Activated CD4-positive, alpha-beta T cell treated with anti-CD3 and anti-CD28 coated beads, Interleukin-2, amount 10 ng/mL, durations not matched to agents 24 days and 14 days (primary cell): Measurements from ENCODE around the gene MRGPRG. TPM values are rescaled to one million over a fixed set of nuclear protein-coding genes. Genes with fewer than 3 reads are reported as not detected.
A peak's percentile ranks its signal among the peaks of the same experiment; 100 is the strongest.

Experiments used
- DNase-seq: peaks from one replicate; pipeline ENCODE4 v3.0.0; 2022
- H3K27ac Mint-ChIP-seq: one replicate; pipeline ENCODE4 v1.8.0; 2022; ENCODE audit warnings: mild to moderate bottlenecking, mixed read lengths
- H3K27me3 Mint-ChIP-seq: one replicate; pipeline ENCODE4 v1.8.0; 2022; ENCODE audit warnings: mixed read lengths
- H3K36me3 Mint-ChIP-seq: one replicate; pipeline ENCODE4 v1.8.0; 2022; ENCODE audit warnings: low read depth, mild to moderate bottlenecking, mixed read lengths
- H3K4me1 Mint-ChIP-seq: one replicate; pipeline ENCODE4 v1.8.0; 2021; ENCODE audit warnings: mixed read lengths
- H3K4me3 Mint-ChIP-seq: one replicate; pipeline ENCODE4 v1.8.0; 2022; ENCODE audit warnings: mild to moderate bottlenecking, moderate library complexity, mixed read lengths
- H3K9me3 Mint-ChIP-seq: one replicate; pipeline ENCODE4 v1.8.0; 2021; ENCODE audit warnings: mixed read lengths
- intact Hi-C: fragments of 100-400 bp; cut with micrococcal nuclease; formaldehyde crosslinking; loops from one replicate; pipeline ENCODE4 v1.15.1; 2023
- total RNA-seq: library from RNA; stranded (reverse); gene quantifications from 2 replicates; pipeline ENCODE4 v1.2.3, GENCODE V29; 2022

The MRGPRG gene
- total RNA-seq, 1 donor from 2014 or later, result not detected

- Mint-ChIP-seq H3K4me1 (no peaks in the 10 kb centered on the region), H3K36me3 (no peaks in the 10 kb centered on the region), H3K27me3 (peaks cover 2% of the 10 kb centered on the region), H3K27ac (no peak overlapping the region), H3K9me3 (no peaks in the 10 kb centered on the region), H3K4me3 (no peak overlapping the region)
- intact Hi-C loops, result no loop called here
- DNase-seq, result peak; percentile 42
Measured at GRCh38 chr11:3230636-3231549, 12.3 kb upstream of the MRGPRG start.

GRCh38 chr11:3229673-3230630 lies 11.3 kb upstream of the MRGPRG start:
- Mint-ChIP-seq H3K27ac (no peak overlapping the region), H3K4me1 (no peaks in the 10 kb centered on the region)

DNA sequence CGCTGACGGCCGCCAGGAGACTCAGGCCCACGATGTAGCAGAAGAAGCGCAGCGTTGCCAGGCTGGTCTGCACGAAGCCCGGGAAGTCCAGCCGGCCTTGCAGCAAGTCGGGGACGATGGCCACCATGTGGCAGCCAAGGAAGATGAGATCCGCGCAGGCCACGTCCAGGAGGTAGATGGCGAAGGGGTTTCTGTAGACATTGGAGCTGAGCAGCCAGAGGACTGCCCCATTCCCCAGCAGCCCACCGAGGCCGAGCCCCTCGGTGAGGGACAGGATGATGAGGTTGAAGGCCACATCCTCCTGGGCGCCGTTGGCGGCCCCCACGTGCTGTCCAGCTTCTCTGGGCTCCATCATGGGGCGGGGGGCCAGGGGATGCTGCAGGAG lies 9.8 kb upstream of the MRGPRG start:
- no peak overlapping the region for H3K4me3 Mint-ChIP-seq
- no peak overlapping the region for H3K27ac Mint-ChIP-seq
- H3K9me3 Mint-ChIP-seq, result no peaks in the 10 kb centered on the region
- DNase-seq, result peak; percentile 49
- intact Hi-C loops, result no loop called here
- no peaks in the 10 kb centered on the region for H3K27me3 Mint-ChIP-seq
- no peaks in the 10 kb centered on the region for H3K36me3 Mint-ChIP-seq
- H3K4me1 Mint-ChIP-seq, result no peaks in the 10 kb centered on the region

More at GRCh38 chr11:3229673-3230630, 11.3 kb upstream of the MRGPRG start:
- intact Hi-C loops, result no loop called here
- peak; percentile 40 for DNase-seq
- H3K4me3 Mint-ChIP-seq, result no peak overlapping the region
- H3K27me3 Mint-ChIP-seq, result no peaks in the 10 kb centered on the region
- H3K9me3 Mint-ChIP-seq, result no peaks in the 10 kb centered on the region
- no peaks in the 10 kb centered on the region for H3K36me3 Mint-ChIP-seq

DNA sequence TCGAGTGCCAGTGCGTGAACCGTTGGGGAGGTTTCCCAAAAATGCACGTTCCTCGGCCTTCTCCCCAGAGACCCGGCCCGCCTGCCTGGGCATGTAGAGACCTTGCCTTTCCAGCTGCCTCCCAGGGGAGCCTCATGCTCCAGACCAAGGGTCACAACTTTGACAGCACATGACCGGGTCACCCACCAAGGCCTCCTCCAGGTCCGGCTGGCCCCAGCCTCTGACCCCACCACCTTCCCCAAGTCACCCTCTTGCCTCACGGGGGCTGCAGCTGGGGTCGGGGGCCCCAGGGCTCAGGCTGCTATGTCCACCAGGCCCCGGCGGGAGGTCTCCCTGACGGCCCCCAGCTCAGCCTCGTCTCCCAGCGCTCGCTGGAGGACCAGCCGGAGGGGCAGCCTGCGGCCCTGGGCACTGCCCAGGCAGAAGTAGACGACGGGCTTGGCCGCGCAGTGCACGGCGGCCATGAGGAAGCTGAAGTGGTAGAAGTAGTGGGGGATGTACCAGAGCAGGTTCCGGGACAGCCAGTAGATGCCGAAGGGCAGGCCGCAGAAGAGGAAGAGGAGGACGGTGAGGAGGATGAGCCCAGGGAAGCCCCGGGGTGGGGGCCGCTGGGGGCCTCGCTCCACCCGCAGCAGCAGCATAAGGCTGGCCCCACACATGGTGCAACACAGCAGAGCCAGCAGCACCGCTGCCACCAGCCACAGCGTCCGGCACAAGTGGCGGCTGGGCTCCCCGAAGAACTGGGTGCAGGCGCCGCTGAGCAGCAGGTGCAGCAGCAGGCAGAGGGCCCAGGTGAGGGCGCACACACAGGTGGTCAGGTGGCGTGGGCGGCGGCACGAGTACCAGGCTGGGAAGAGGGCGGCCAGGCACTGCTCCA lies 9.2 kb upstream of the MRGPRG start:
- peak; percentile 27 for DNase-seq
- Mint-ChIP-seq H3K9me3 (no peaks in the 10 kb centered on the region), H3K4me1 (peaks cover 2% of the 10 kb centered on the region), H3K27ac (no peak overlapping the region), H3K4me3 (no peak overlapping the region), H3K36me3 (no peaks in the 10 kb centered on the region), H3K27me3 (peaks cover 2% of the 10 kb centered on the region)
- intact Hi-C loops, result no loop called here

GRCh38 chr11:3226846-3227567 lies 8.4 kb upstream of the MRGPRG start:
- no peaks in the 10 kb centered on the region for H3K9me3 Mint-ChIP-seq
- peaks cover 2% of the 10 kb centered on the region for H3K4me1 Mint-ChIP-seq
- DNase-seq, result peak; percentile 37
- no peak overlapping the region for H3K27ac Mint-ChIP-seq
- peaks cover 2% of the 10 kb centered on the region for H3K27me3 Mint-ChIP-seq
- no peaks in the 10 kb centered on the region for H3K36me3 Mint-ChIP-seq
- no peak overlapping the region for H3K4me3 Mint-ChIP-seq
- intact Hi-C loops, result no loop called here

DNA sequence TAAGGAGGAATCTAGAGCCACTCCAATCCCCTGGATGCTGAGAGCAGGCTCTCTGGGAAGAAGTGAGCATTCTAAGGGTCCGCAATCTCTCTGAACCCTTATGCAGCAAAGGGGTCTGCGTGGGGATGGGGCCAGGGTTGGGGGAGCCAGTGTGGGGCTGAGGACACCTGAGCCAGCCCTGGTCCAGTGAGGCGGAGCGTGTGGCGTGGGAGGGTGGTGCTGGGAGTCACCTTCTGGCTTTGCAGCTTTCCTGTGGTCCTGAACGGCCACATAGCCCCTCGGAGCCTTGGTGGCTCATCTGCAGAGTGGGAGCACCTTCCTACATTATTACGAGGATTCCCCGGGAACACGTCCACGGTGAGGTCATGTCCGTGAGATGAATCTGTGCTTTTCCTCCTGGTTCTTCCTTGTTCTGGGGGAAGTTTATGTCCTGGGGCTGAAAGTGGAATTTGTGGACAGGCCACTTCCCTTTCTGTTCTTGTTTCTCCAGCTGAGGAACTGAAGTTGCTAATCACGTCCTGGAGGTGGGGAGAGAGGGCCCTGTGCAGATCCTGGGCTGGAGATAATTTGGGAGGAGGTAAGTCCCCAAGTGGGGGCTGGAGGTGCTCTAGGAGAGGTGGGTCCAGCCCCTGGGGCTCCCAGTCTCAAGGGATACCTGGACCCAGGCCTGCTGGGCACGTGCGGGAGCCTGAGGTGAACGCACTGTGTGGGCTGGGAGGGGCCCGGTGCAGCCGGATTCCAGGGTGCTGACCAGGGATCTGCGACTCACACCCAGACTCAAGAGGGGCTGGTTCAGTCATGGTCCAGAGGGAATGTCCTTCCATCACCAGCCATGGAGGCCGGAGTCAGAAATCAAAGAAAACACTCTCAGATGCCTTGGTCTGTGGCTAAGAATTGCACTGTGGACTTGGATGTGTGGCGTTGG lies 7.5 kb upstream of the MRGPRG start:
- Mint-ChIP-seq H3K4me1 (peaks cover 2% of the 10 kb centered on the region), H3K27ac (no peak overlapping the region), H3K36me3 (no peaks in the 10 kb centered on the region), H3K9me3 (no peaks in the 10 kb centered on the region), H3K4me3 (no peak overlapping the region), H3K27me3 (peaks cover 2% of the 10 kb centered on the region)
- intact Hi-C loops, result no loop called here
- peak; percentile 38 for DNase-seq

GRCh38 chr11:3225159-3225758 lies 6.6 kb upstream of the MRGPRG start:
- intact Hi-C loops, result no loop called here

GRCh38 chr11:3224401-3225057 lies 5.9 kb upstream of the MRGPRG start:
- H3K4me1 Mint-ChIP-seq, result peaks cover 2% of the 10 kb centered on the region
- H3K27me3 Mint-ChIP-seq, result peaks cover 2% of the 10 kb centered on the region
- H3K36me3 Mint-ChIP-seq, result no peaks in the 10 kb centered on the region
- no peak for DNase-seq
- no peaks in the 10 kb centered on the region for H3K9me3 Mint-ChIP-seq
- no peak overlapping the region for H3K4me3 Mint-ChIP-seq
- H3K27ac Mint-ChIP-seq, result no peak overlapping the region
- intact Hi-C loops, result no loop called here

More at GRCh38 chr11:3225159-3225758, 6.6 kb upstream of the MRGPRG start:
- no peaks in the 10 kb centered on the region for H3K9me3 Mint-ChIP-seq
- H3K4me1 Mint-ChIP-seq, result peaks cover 2% of the 10 kb centered on the region
- H3K4me3 Mint-ChIP-seq, result no peak overlapping the region
- peak; percentile 39 for DNase-seq
- no peak overlapping the region for H3K27ac Mint-ChIP-seq
- no peaks in the 10 kb centered on the region for H3K36me3 Mint-ChIP-seq
- peaks cover 2% of the 10 kb centered on the region for H3K27me3 Mint-ChIP-seq

- no peaks in the 10 kb centered on the region for H3K9me3 Mint-ChIP-seq
- intact Hi-C loops, result no loop called here
Measured at GRCh38 chr11:3223932-3224381, 5.3 kb upstream of the MRGPRG start.

GRCh38 chr11:3222941-3223915 lies 4.6 kb upstream of the MRGPRG start:
- Mint-ChIP-seq H3K27ac (no peak overlapping the region), H3K9me3 (no peaks in the 10 kb centered on the region), H3K36me3 (no peaks in the 10 kb centered on the region), H3K27me3 (peaks cover 2% of the 10 kb centered on the region), H3K4me3 (no peak overlapping the region), H3K4me1 (peaks cover 2% of the 10 kb centered on the region)
- intact Hi-C loops, result no loop called here
- no peak for DNase-seq

More at GRCh38 chr11:3223932-3224381, 5.3 kb upstream of the MRGPRG start:
- H3K4me1 Mint-ChIP-seq, result peaks cover 2% of the 10 kb centered on the region
- H3K27ac Mint-ChIP-seq, result no peak overlapping the region
- H3K4me3 Mint-ChIP-seq, result no peak overlapping the region
- no peak for DNase-seq
- H3K36me3 Mint-ChIP-seq, result no peaks in the 10 kb centered on the region
- H3K27me3 Mint-ChIP-seq, result peaks cover 2% of the 10 kb centered on the region
